Stimulated activated naive CD4-positive, alpha-beta T cell (primary cell): ENCODE results near the gene ANAPC2.

Experiments
- DNase-seq, 6 experiments: peaks; one replicate each; lab custom pipeline; 2025; lab: John Stamatoyannopoulos, UW

The ANAPC2 gene

GRCh38 chr9:137192859-137193258 lies 4.5 kb upstream of the ANAPC2 start:
- DNase-seq = no peak

- DNase-seq = no peak
Measured at GRCh38 chr9:137192448-137192780, 4.1 kb upstream of the ANAPC2 start.

- DNase-seq = no peak
Measured at GRCh38 chr9:137191691-137192447, 3.5 kb upstream of the ANAPC2 start.

GRCh38 chr9:137191245-137191644 lies 2.9 kb upstream of the ANAPC2 start:
- no peak for DNase-seq

- no peak for DNase-seq
Measured at GRCh38 chr9:137190315-137190856, 2.0 kb upstream of the ANAPC2 start.

- DNase-seq = no peak
Measured at GRCh38 chr9:137189297-137190295, 1.2 kb upstream of the ANAPC2 start.

GRCh38 chr9:137188086-137188489 lies 272 bp downstream of the ANAPC2 start:
- no peak for DNase-seq

DNA sequence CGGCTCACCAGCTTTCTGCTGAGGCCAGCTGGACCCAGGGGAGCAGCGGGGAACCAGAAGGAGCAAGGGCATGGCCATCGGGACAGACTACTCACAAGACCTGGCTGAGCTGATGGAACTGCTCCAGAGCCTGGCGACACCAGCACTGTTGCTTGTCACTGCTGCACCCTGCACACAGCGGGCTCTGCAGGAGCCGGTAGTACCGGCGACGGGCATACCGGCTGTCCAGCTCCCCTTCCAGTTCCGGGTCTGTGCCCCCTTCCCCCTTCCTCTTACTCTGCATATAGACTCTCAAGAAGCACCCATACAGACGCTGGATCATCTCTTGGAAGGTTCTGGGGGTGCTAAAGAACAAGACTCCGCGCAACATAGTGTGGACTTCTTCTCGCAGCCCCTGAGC lies 974 bp downstream of the ANAPC2 start:
- DNase-seq = no peak

DNA sequence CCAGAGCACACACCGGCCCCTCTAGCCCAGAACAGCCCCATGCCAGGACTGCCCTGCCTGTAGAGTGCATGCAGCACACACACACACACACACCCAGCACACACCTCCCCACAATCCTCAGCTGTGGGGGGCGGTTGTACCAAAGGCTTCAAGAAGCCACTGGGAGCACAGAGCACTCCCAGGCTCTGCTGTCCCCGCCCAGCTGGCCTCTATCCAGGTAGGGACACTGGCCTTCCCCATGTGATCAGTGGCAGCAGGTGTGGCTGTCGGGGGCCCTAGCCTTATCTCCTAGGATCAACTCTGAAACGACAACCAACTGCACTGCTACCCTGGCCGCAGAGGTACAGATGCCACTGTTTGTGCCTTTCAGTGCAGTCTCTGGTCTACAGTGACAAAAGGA lies 2.0 kb downstream of the ANAPC2 start:
- DNase-seq = no peak

GRCh38 chr9:137185921-137186320 lies 2.4 kb downstream of the ANAPC2 start:
- DNase-seq = no peak

- DNase-seq = no peak
Measured at GRCh38 chr9:137184881-137185660, 3.3 kb downstream of the ANAPC2 start.

DNA sequence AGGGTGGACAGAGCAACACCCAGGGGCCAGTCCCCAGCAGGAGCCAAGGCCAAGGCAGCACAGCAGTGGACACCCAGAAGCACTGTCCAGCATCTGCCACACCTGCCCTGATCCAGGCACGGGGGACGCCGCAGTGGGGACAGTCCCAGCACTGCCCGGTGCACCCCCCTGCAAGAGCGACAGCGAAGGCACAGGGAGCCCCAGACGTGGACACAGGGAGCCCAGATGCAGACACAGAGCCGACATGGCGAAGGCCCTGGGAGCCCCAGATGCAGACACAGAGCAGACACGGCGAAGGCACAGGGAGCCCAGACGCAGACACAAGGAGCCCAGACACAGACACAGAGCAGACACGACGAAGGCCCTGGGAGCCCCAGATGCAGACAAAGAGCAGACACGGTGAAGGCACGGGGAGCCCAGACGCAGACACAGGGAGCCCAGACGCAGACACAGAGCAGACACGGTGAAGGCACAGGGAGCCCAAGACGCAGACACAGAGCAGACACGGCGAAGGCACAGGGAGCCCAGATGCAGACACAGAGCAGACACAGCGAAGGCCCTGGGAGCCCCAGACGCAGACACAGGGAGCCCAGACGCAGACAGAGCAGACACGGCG lies 4.3 kb downstream of the ANAPC2 start:
- DNase-seq = no peak

DNA sequence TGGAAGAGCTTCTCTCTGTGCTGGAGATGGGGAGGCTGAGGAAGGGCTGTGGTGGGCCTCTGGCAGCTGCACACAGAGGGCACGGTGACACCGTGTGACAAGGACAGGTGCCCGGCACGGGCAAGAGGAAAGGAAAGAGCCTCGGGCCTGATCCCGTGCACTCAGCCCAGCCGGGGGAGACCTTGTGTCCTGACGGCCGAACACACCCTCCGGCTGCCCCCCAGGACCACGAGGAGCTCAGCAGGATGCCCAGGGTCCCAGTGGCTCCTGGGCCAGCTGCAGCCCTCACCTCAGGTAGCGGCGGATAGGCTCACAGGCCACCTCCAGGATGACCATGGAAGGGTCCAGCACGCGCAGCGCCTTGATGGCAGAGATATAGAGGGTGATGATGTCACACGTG lies 5.5 kb downstream of the ANAPC2 start:
- no peak for DNase-seq

- DNase-seq = no peak
Measured at GRCh38 chr9:137181680-137182079, 6.7 kb downstream of the ANAPC2 start.

GRCh38 chr9:137180491-137180890 lies 7.9 kb downstream of the ANAPC2 start:
- no peak for DNase-seq

DNA sequence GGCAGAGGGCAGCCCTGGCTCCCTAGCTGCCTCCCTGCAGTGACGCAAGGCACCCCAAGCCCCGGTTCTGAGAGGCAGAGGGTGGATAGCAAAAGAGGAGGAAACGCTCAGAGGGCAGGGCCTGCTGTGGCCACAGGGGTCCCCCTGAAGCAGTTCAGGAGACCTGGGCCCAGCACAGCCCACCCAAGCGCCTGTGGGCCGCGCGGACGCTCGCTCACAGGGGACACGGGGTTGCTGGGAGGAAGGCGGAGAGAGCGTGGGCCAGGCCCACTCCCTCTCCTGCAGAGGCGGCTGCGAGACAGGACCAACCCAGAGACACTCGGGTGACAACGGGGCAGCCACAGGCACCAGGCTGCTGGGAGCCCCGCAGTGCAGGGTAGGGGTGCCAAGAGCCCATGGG lies 8.6 kb downstream of the ANAPC2 start:
- DNase-seq = no peak

- no peak for DNase-seq
Measured at GRCh38 chr9:137178939-137179630, 9.3 kb downstream of the ANAPC2 start.

DNA sequence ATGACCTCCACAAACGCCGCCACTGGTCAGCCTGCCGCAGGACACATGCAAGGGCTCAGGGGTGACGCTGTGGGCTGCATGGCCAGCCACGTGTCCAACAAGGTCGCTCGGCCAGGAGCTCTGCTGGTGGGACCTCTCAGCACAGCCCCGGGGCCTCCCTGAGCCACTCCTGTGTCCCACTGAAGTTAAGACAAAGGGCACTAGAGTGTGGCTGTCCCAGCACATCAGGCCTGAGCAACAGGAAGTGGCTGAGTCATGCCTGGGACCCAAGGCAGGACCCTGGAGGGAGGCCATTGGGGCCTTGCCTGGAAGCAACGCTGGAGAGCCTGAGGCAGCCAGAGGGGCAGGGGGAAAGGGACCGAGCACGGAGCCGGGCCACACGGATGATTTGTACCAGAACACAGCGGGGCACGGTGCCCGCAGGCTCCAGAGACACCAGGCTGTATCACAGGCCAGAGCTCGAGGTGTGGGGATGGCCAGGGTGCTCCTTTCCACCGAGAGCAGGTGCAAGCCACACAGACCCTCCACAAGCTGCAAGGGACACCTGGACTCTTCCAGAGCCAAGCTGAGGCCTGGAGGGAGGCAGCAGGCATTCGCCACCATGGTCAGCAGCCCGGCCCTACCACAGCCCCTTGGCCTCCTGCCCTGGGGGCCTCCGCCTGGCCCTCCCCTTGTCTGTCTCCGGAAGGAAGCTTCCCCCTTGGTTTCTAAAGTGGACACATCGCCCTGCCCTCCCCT lies 10.0 kb downstream of the ANAPC2 start:
- no peak for DNase-seq

- DNase-seq = peak in 1 of 6 experiments; percentile 17
Measured at GRCh38 chr9:137176302-137177182, 11.8 kb downstream of the ANAPC2 start.
